AG09319 (cell line): ENCODE results near the gene CCNY.

Experiments
- DNase-seq: peaks from one replicate; pipeline ENCODE4 v3.0.0-alpha.2; 2010; ENCODE audit warnings: low read depth; ENCODE audit errors: extremely low read depth
- CTCF ChIP-seq: IDR thresholded peaks from 2 replicates; pipeline ENCODE4 v1.5.1; 2011; ENCODE audit warnings: low read depth, mild to moderate bottlenecking, inconsistent platforms, low read length, moderate library complexity

Gene CCNY

GRCh38 chr10:35388682-35389081 is 52.4 kb downstream of the CCNY start:
- no peak for TF ChIP-seq CTCF
- DNase-seq: no peak

GRCh38 chr10:35390161-35390840 is 54.0 kb downstream of the CCNY start:
- no peak for DNase-seq
- TF ChIP-seq CTCF: no peak

GRCh38 chr10:35390843-35391152 is 54.5 kb downstream of the CCNY start:
- TF ChIP-seq CTCF: no peak
- no peak for DNase-seq

GRCh38 chr10:35391153-35391953 is 55.0 kb downstream of the CCNY start:
- no peak for DNase-seq
- no peak for TF ChIP-seq CTCF

- no peak for DNase-seq
- TF ChIP-seq CTCF: no peak
These were observed 55.6 kb downstream of the CCNY start for GRCh38 chr10:35391954-35392262.

GRCh38 chr10:35392482-35393228 is 56.3 kb downstream of the CCNY start:
- TF ChIP-seq CTCF: no peak
- DNase-seq: no peak

GRCh38 chr10:35394411-35394851 is 58.1 kb downstream of the CCNY start:
- DNase-seq: no peak
- no peak for TF ChIP-seq CTCF
